ENCODE measurements around the gene NDUFA8.

The NDUFA8 gene

DNA sequence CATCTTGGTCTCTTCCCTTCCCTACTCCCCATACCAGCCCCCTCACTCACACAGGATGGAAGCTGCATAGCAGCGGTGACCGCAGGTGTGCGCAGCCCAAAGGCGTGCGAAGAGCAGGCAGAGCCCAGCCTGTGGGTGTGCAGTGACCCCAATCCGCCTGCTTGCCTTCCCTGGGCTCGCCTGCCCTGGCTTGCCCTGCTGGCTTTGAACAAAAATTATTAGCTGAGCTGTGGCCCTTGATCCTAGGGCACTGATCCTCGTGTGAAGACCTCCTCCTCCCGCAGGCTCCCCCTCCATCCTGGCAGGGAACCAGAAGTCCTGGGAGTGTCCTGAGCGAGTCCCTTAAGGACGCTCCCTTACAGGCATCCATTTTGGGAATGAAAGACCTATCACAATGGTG is 32.0 kb upstream of the NDUFA8 start:
- no peaks in the 10 kb centered on the region for H3K27me3 ChIP-seq (ENCODE audit: insufficient read depth, low read length)
- H3K36me3 ChIP-seq (ENCODE audit: insufficient read depth, low read length), result no peaks in the 10 kb centered on the region
- H3K4me3 ChIP-seq (ENCODE audit: low read depth, low read length, poor library complexity, severe bottlenecking), result no peak overlapping the region
- no peak overlapping the region for H3K9ac ChIP-seq (ENCODE audit: low read length)
- no peaks in the 10 kb centered on the region for H3F3A ChIP-seq (ENCODE audit: insufficient read depth, low read length)
- H3K9me2 ChIP-seq (ENCODE audit: low read depth, low read length), result no peaks in the 10 kb centered on the region
- no peak overlapping the region for H2AFZ ChIP-seq (ENCODE audit: low read length)
- TF ChIP-seq EZH2 (IDR thresholded peaks at IDR 0.05; ENCODE audit: borderline replicate concordance, low read length), result no peak
- TF ChIP-seq, protein P1, sequence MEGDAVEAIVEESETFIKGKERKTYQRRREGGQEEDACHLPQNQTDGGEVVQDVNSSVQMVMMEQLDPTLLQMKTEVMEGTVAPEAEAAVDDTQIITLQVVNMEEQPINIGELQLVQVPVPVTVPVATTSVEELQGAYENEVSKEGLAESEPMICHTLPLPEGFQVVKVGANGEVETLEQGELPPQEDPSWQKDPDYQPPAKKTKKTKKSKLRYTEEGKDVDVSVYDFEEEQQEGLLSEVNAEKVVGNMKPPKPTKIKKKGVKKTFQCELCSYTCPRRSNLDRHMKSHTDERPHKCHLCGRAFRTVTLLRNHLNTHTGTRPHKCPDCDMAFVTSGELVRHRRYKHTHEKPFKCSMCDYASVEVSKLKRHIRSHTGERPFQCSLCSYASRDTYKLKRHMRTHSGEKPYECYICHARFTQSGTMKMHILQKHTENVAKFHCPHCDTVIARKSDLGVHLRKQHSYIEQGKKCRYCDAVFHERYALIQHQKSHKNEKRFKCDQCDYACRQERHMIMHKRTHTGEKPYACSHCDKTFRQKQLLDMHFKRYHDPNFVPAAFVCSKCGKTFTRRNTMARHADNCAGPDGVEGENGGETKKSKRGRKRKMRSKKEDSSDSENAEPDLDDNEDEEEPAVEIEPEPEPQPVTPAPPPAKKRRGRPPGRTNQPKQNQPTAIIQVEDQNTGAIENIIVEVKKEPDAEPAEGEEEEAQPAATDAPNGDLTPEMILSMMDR (IDR thresholded peaks at IDR 0.05; ENCODE audit: low read length), result no peak
- H4K20me1 ChIP-seq (ENCODE audit: insufficient read depth, low read length), result no peaks in the 10 kb centered on the region
- H3K27ac ChIP-seq (ENCODE audit: low read depth, low read length, poor library complexity, severe bottlenecking), result no peak overlapping the region
- no peak overlapping the region for H3K4me2 ChIP-seq (ENCODE audit: low read length)
- H3K79me2 ChIP-seq (ENCODE audit: insufficient read depth, low read length), result no peaks in the 10 kb centered on the region
- H3K9me3 ChIP-seq (ENCODE audit: low read length), result no peaks in the 10 kb centered on the region
- no peaks in the 10 kb centered on the region for H3K4me1 ChIP-seq (ENCODE audit: insufficient read depth, low read length, severe bottlenecking)

DNA sequence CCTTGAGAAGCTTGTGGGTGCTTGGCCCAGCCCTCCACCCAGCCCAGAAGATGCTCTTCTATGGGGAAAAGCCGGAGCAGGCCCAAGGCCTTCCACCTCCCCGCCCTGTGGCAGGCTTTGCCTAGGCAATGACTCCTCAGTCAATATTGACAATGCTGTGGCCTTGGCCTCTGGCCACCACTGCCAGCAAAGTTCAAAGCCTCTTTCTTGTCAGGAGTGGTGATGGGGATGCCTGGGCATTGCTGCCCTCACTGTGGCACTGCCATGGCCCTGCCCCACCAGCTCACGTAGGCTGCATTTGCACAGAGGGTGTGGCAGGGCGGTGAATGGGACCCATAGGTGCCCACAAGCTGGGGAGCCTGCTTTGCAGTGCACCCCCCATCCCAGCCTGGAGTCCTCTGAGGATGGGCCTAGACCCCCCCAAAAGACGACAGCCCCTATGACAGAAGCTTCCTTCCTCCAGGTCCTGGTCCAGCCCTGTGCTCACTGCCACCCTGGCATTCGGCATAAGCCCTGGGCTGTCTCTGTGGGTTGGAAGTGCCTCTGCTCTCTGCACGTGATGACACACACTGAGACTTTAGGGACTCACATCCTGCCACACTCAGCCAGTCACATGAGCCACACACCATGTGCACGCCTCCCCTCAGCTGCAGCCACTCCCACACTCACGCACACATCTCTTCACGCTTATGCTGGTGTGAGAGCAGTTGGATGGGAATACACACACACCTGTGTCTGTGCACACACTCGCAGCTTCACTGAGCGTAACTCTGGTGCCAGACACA is 31.2 kb upstream of the NDUFA8 start:
- H3K79me2 ChIP-seq (ENCODE audit: insufficient read depth, low read length), result no peaks in the 10 kb centered on the region
- no peaks in the 10 kb centered on the region for H3K27me3 ChIP-seq (ENCODE audit: insufficient read depth, low read length)
- TF ChIP-seq EZH2 (IDR thresholded peaks at IDR 0.05; ENCODE audit: borderline replicate concordance, low read length), result no peak
- TF ChIP-seq, protein P1 (IDR thresholded peaks at IDR 0.05; ENCODE audit: low read length), result no peak
- no peak overlapping the region for H3K27ac ChIP-seq (ENCODE audit: low read depth, low read length, poor library complexity, severe bottlenecking)
- H3K9ac ChIP-seq (ENCODE audit: low read length), result no peak overlapping the region
- H3K4me2 ChIP-seq (ENCODE audit: low read length), result no peak overlapping the region
- no peaks in the 10 kb centered on the region for H3K9me2 ChIP-seq (ENCODE audit: low read depth, low read length)
- H3K36me3 ChIP-seq (ENCODE audit: insufficient read depth, low read length), result no peaks in the 10 kb centered on the region
- H3K9me3 ChIP-seq (ENCODE audit: low read length), result no peaks in the 10 kb centered on the region
- H4K20me1 ChIP-seq (ENCODE audit: insufficient read depth, low read length), result no peaks in the 10 kb centered on the region
- H3K4me3 ChIP-seq (ENCODE audit: low read depth, low read length, poor library complexity, severe bottlenecking), result no peak overlapping the region
- no peaks in the 10 kb centered on the region for H3F3A ChIP-seq (ENCODE audit: insufficient read depth, low read length)
- H3K4me1 ChIP-seq (ENCODE audit: insufficient read depth, low read length, severe bottlenecking), result no peaks in the 10 kb centered on the region
- H2AFZ ChIP-seq (ENCODE audit: low read length), result no peak overlapping the region

DNA sequence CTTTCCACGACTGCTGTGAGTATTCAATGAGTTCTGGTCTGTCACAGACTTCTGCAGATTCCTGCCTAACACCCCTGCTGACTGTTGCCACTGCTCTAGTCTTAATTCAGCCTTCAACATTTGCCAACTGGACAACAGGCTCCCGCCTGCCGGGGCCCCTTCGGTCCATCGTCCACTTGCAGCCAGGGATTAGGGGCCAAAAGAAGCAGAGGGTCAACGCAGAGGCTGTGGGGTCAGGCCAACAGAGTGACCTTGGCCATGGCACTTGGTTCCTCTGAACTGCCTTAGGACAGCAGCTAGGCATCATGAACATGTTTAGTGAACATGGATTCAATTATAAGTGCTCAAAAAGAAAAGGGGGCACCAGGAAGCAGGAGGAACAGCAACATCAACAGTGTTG is 28.8 kb upstream of the NDUFA8 start:
- H3K27ac ChIP-seq (ENCODE audit: low read depth, low read length, poor library complexity, severe bottlenecking), result no peak overlapping the region
- TF ChIP-seq, protein P1 (IDR thresholded peaks at IDR 0.05; ENCODE audit: low read length), result no peak
- TF ChIP-seq EZH2 (IDR thresholded peaks at IDR 0.05; ENCODE audit: borderline replicate concordance, low read length), result no peak
- no peak overlapping the region for H3K4me3 ChIP-seq (ENCODE audit: low read depth, low read length, poor library complexity, severe bottlenecking)
- H3K4me1 ChIP-seq (ENCODE audit: insufficient read depth, low read length, severe bottlenecking), result no peaks in the 10 kb centered on the region
- H3K9me2 ChIP-seq (ENCODE audit: low read depth, low read length), result no peaks in the 10 kb centered on the region
- H2AFZ ChIP-seq (ENCODE audit: low read length), result no peak overlapping the region
- H4K20me1 ChIP-seq (ENCODE audit: insufficient read depth, low read length), result no peaks in the 10 kb centered on the region
- no peaks in the 10 kb centered on the region for H3K36me3 ChIP-seq (ENCODE audit: insufficient read depth, low read length)
- no peaks in the 10 kb centered on the region for H3K79me2 ChIP-seq (ENCODE audit: insufficient read depth, low read length)
- no peaks in the 10 kb centered on the region for H3K9me3 ChIP-seq (ENCODE audit: low read length)
- H3F3A ChIP-seq (ENCODE audit: insufficient read depth, low read length), result no peaks in the 10 kb centered on the region
- H3K27me3 ChIP-seq (ENCODE audit: insufficient read depth, low read length), result no peaks in the 10 kb centered on the region
- H3K9ac ChIP-seq (ENCODE audit: low read length), result no peak overlapping the region
- no peak overlapping the region for H3K4me2 ChIP-seq (ENCODE audit: low read length)
